Karpas-422 (cell line): ENCODE data around the gene PGP. TPM values are rescaled to one million over a fixed set of nuclear protein-coding genes. Genes with fewer than 3 reads are reported as not detected.

Experiments used
- DNase-seq: peaks from one replicate; pipeline ENCODE4 v3.0.0-alpha.2; 2015
- H2AFZ ChIP-seq: fragments of 200-600 bp; sonication (generic); 2 replicates; pipeline ENCODE4 v1.6.1; 2014; ENCODE audit warnings: antibody characterized with exemption, low read length, mixed read lengths
- H3K27ac ChIP-seq: fragments of 200-600 bp; sonication (generic); 2 replicates; pipeline ENCODE4 v1.5.1; 2014; ENCODE audit warnings: mild to moderate bottlenecking, low read length, moderate library complexity
- H3K27me3 ChIP-seq: fragments of 200-600 bp; sonication (generic); 2 replicates; pipeline ENCODE4 v1.6.1; 2014; ENCODE audit warnings: low read length, mixed read lengths
- H3K36me3 ChIP-seq: fragments of 200-600 bp; sonication (generic); 2 replicates; pipeline ENCODE4 v1.6.1; 2014; ENCODE audit warnings: low read length, mixed read lengths; ENCODE audit not compliant: insufficient read depth
- H3K4me1 ChIP-seq: fragments of 200-600 bp; sonication (generic); 2 replicates; pipeline ENCODE4 v1.6.1; 2014; ENCODE audit warnings: mild to moderate bottlenecking, low read length, mixed read lengths
- H3K4me2 ChIP-seq: fragments of 200-600 bp; sonication (generic); 2 replicates; pipeline ENCODE4 v1.6.1; 2014; ENCODE audit warnings: low read length, low read depth, mild to moderate bottlenecking; ENCODE audit not compliant: poor library complexity, severe bottlenecking
- H3K4me3 ChIP-seq: fragments of 200-600 bp; sonication (generic); 2 replicates; pipeline ENCODE4 v1.5.1; 2014; ENCODE audit warnings: mild to moderate bottlenecking, antibody characterized with exemption, low read length, mixed read lengths
- H3K79me2 ChIP-seq: fragments of 200-600 bp; sonication (generic); 2 replicates; pipeline ENCODE4 v1.6.1; 2014; ENCODE audit warnings: mild to moderate bottlenecking, low read length, mixed read lengths
- H3K9ac ChIP-seq: fragments of 200-600 bp; sonication (generic); 2 replicates; pipeline ENCODE4 v1.6.0; 2014; ENCODE audit warnings: low read length
- H3K9me2 ChIP-seq: fragments of 200-600 bp; sonication (generic), shearing (Covaris generic); replicated peaks from 2 replicates; pipeline ENCODE4 v1.6.0; 2014; ENCODE audit warnings: mild to moderate bottlenecking, low read length, moderate library complexity; ENCODE audit not compliant: insufficient read depth
- H3K9me3 ChIP-seq: fragments of 300-700, 200-600 bp; sonication (generic); 2 replicates; pipeline ENCODE4 v1.6.1; 2014; ENCODE audit warnings: low read length, mixed read lengths
- H4K20me1 ChIP-seq: fragments of 200-600 bp; sonication (generic); 2 replicates; pipeline ENCODE4 v1.6.1; 2014; ENCODE audit warnings: mild to moderate bottlenecking, antibody characterized with exemption, low read length, low read depth; ENCODE audit not compliant: insufficient read depth
- total RNA-seq: library from RNA; depleted of rRNA; stranded (reverse); fragments of >200 nt; shearing (Covaris generic); gene quantifications from 2 replicates; pipeline ENCODE4 v1.2.3, GENCODE V29; 2014; ENCODE audit warnings: low replicate concordance

PGP gene
- total RNA-seq, 1 experiment from 2014 or later = 26.5 TPM

DNA sequence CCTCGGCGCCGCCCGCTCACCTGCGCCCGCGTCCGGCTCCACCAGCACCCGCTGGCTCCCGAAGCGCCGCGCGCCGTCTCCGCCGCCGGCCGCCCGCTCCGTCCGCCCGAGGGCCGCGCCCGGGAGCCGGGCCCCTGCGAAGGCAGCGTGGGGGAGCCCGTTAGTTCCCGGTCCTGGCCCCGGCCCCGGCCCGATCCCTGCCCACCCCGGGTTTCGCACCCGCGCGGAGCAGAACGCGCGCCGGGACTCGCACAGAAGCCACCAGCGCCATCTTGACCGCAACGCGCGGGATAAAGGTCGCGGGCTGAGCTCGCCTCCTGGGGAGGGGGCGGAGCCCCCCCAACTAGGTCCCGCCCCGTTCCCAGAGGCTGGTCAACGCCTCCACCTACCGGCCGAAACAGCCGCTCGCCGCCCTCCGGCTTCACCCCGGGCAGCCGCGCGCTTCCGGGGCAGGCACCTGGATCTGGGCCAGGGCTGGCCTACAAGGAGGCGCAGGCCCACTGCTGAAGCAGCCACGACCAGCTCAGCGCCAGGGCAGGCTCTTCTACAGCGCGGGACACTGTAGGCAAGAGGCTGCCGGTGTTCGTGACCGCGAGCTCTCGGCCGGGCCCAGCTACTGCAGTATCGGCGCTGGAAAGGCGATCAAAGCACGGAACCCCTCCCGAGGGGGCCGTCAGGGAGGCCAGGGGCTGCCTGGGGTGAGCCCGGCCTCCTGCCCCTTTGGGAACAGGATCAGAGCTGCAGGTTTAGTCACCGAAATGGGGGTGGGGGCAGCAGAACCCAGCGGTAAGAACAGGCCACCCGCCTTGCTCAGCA, 36.9 kb upstream of the PGP start, which contains the start of gene ECI1:
Gene ECI1 (minus strand): TSS at position 292 of the 816 bp plus-strand sequence. CDS start 21 bp downstream, at position 271.
- no peaks in the 10 kb centered on the region for H3K27me3 ChIP-seq
- peak; percentile 98 for DNase-seq
- H4K20me1 ChIP-seq = 0 out of 2 replicates have a peak, but pooled peaks cover 4% of the 10 kb centered on the region
- peak within 1 kb of the TSS; percentile 86 for H3K9ac ChIP-seq
- no peaks in the 10 kb centered on the region for H3K9me3 ChIP-seq
- peak within 1 kb of the TSS; percentile 81 for H3K4me2 ChIP-seq
- peaks cover 17% of the 10 kb centered on the region for H3K79me2 ChIP-seq
- H3K36me3 ChIP-seq = peaks cover 12% of the 10 kb centered on the region
- peak within 1 kb of the TSS; percentile 63 for H3K27ac ChIP-seq
- H3K9me2 ChIP-seq = no peaks in the 10 kb centered on the region
- peaks cover 25% of the 10 kb centered on the region for H3K4me1 ChIP-seq
- peak within 1 kb of the TSS; percentile 86 for H3K4me3 ChIP-seq
- H2AFZ ChIP-seq = no peak within 1 kb of the TSS

DNA sequence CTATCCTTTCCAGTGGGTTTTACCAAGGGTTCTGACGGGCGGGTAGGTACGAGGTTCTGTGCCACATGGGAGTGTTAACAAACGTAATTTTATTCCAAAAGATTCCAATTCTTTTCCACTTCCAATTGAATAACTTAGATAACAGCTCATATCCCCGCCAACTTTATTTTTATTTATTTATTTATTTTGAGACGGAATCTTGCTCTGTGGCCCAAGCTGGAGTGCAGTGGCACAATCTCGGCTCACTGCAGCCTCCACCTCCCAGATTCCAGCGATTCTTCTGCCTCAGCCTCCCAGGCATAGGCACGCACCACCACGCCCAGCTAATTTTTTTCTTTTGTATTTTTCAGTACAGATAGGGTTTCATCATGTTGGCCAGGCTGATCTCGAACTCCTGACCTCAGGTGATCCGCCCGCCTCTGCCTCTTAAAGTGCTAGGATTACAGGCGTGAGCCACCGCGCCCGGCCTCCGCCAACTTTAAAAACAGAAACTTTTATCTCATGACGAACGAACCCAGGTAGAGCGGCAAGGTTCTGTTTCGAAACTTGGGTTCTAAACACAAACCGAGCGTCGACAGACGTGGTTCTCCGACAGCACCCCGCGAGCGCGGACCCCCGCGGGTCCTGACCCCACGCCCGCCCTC, 36.1 kb upstream of the PGP start:
- Histone ChIP-seq H3K79me2 (peaks cover 17% of the 10 kb centered on the region), H2AFZ (no peak overlapping the region)
- no peak for DNase-seq

DNA sequence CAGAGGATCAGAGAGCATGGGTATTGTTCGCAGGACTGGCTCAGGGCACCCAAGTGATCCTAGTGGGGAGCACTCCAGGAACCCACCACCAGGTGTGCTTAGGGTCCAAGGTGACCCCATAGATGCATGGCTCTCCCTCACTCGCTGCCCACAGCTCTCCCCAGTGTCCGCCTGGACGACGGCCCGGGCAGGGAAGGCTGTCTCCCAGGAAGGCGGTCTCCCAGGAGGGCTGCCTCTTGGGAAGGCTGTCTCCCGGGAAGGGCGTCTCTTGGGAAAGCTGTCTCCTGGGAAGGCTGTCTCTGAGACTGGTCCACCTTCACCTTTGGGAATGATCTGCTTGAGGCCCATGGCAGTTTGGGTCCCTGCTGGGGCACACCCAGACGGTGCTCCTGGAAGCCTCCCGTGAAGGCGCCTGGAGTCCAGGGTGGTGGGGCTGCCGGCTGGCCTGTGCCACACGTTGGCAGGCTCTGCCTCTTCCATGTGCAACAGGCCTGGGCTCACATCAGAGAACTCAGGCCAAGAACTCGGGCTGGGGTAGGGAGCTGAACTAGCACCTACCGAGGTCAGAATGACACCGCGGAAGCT, 31.8 kb upstream of the PGP start:
- H3K9me3 ChIP-seq = no peaks in the 10 kb centered on the region
- peaks cover 9% of the 10 kb centered on the region for H3K4me1 ChIP-seq
- H3K4me3 ChIP-seq = no peak overlapping the region
- H4K20me1 ChIP-seq = no peaks in the 10 kb centered on the region
- H2AFZ ChIP-seq = no peak overlapping the region
- no peak overlapping the region for H3K4me2 ChIP-seq
- no peak overlapping the region for H3K27ac ChIP-seq
- no peak overlapping the region for H3K9ac ChIP-seq
- H3K27me3 ChIP-seq = no peaks in the 10 kb centered on the region
- no peaks in the 10 kb centered on the region for H3K9me2 ChIP-seq
- no peak for DNase-seq
- H3K36me3 ChIP-seq = peaks cover 9% of the 10 kb centered on the region
- peaks cover 17% of the 10 kb centered on the region for H3K79me2 ChIP-seq

More for the DNA sequence above, 36.1 kb upstream of the PGP start:
- H3K4me3 ChIP-seq = peak overlapping the region; percentile 86
- peak overlapping the region; percentile 86 for H3K9ac ChIP-seq
- peak overlapping the region; percentile 63 for H3K27ac ChIP-seq
- H3K9me3 ChIP-seq = no peaks in the 10 kb centered on the region
- H3K4me2 ChIP-seq = peak overlapping the region; percentile 81
- H3K27me3 ChIP-seq = no peaks in the 10 kb centered on the region
- peaks cover 25% of the 10 kb centered on the region for H3K4me1 ChIP-seq
- no peaks in the 10 kb centered on the region for H3K9me2 ChIP-seq
- 0 out of 2 replicates have a peak, but pooled peaks cover 4% of the 10 kb centered on the region for H4K20me1 ChIP-seq
- H3K36me3 ChIP-seq = peaks cover 9% of the 10 kb centered on the region

DNA sequence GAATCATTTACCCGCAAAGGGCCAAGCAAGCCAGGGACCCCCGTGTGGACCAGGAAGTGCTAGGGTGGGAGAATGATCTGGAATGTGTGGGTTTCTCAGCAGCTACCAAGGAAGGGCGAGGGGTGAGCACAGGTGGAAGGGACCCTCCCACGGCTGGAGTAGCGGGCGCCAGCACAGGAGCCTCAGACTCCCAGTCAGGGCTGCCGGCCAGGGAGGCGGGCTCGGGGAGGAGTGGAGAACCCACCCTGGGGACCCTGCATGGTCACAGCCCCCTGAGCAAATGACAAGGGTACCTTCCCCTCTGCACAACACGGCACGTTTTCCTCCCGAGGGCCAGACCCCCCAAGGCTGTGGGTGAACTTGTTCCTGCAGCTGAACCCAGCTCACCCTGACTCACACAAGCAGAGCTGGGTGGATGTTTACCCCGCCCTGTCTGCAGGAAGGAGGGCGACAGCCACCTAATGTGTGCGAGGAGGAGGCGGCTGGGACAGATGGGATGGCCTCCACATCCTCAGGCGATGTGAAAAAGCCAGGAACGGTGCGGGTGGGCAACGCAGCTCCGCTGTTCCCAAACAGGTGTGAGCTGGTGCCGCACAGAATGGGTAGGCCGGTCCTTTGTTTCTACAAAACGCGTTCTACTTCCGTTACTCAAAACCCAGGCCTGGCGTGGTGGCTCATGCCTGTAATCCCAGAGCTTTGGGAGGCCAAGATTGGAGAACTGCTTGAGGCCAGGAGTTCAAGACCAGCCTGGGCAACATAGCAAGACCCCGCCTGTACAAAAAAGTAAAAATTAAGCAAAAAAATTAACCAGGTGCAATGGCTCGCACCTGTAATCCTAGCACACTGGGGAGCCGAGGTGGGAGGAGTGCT, 30.5 kb upstream of the PGP start:
- peaks cover 9% of the 10 kb centered on the region for H3K36me3 ChIP-seq

DNA sequence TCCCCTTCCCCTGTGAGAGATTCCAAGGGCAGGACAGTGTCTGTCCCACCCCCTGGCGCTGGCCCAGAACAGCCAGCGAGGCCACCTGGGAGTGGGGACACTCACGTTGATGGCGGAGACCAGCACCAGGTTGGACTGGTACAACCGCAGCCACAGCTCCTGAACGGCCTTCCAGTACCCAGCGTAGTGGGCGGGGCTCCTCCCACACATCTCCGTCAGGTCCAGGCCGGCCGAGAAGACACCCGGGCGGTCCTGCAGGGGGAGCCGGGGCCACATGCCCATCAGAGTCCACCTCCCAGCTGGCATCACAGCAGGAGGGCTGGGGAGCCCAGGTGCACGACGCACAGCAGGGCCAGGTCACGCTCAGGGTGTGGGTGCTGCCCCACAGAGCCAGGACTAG, 29.7 kb upstream of the PGP start:
- Histone ChIP-seq H3K9ac (no peak overlapping the region), H3K27ac (no peak overlapping the region), H3K9me2 (no peaks in the 10 kb centered on the region), H2AFZ (no peak overlapping the region), H3K36me3 (peaks cover 9% of the 10 kb centered on the region), H3K4me1 (no peaks in the 10 kb centered on the region), H3K4me3 (no peak overlapping the region), H3K4me2 (no peak overlapping the region), H4K20me1 (no peaks in the 10 kb centered on the region), H3K9me3 (no peaks in the 10 kb centered on the region), H3K79me2 (peaks cover 3% of the 10 kb centered on the region; the same call in 1 of the 2 replicates), H3K27me3 (no peaks in the 10 kb centered on the region)
- DNase-seq = no peak

More for the DNA sequence above, 30.5 kb upstream of the PGP start:
- H3K79me2 ChIP-seq = peaks cover 8% of the 10 kb centered on the region
- no peaks in the 10 kb centered on the region for H3K9me2 ChIP-seq
- no peaks in the 10 kb centered on the region for H4K20me1 ChIP-seq
- DNase-seq = no peak
- no peak overlapping the region for H3K27ac ChIP-seq
- H3K4me2 ChIP-seq = no peak overlapping the region
- no peak overlapping the region for H3K4me3 ChIP-seq
- H2AFZ ChIP-seq = no peak overlapping the region
- no peaks in the 10 kb centered on the region for H3K27me3 ChIP-seq
- no peak overlapping the region for H3K9ac ChIP-seq
- no peaks in the 10 kb centered on the region for H3K9me3 ChIP-seq
- peaks cover 3% of the 10 kb centered on the region for H3K4me1 ChIP-seq

DNA sequence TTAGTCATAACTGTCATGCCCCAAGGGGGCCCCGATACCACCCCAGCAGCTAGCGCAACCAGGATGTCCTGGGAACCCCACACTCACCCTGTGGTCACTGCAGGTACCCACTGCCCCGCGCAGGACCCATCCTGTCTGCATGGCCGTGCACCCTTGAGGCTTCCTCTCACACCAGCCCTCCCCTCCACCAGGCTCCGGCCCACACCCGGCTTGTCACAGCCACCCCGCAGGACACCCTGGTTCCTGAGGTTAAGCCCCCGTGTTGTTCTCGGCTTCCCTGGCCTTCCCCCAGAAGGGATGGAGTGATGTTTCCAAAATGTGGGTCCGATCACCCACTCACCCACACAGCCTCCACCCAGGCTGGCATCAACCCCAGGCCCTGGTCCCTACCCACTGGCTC, 29.1 kb upstream of the PGP start:
- Histone ChIP-seq H3K9me3 (no peaks in the 10 kb centered on the region), H3K27me3 (no peaks in the 10 kb centered on the region), H3K4me1 (no peaks in the 10 kb centered on the region), H3K9ac (no peak overlapping the region), H3K4me2 (no peak overlapping the region), H3K36me3 (peaks cover 9% of the 10 kb centered on the region), H4K20me1 (no peaks in the 10 kb centered on the region), H3K27ac (no peak overlapping the region), H3K9me2 (no peaks in the 10 kb centered on the region), H3K4me3 (no peak overlapping the region), H2AFZ (no peak overlapping the region), H3K79me2 (no peaks in the 10 kb centered on the region)
- no peak for DNase-seq

DNA sequence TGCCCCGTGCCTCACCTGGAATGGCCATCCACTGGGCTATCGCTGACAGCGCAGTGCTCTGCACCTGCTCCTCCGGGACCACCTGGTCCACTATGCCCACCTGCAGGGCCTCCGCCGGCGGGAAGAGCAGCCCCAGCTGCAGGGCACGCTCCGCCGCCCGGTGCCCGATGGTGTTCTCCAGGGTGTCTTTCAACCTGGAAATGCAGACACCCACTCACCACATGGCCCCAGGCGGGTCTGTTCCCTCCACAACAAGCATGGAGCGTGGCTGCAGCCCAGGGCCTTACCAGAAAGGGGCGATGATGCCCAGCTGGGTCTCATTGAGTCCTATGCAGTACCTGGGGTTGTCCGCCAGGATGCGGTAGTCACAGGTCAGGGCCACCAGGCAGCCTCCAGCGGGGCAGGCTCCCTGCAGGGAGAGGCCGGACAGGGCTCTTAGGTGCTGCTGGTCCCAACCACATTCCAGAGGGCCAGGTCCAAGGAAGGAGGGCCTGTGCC, 28.4 kb upstream of the PGP start:
- H3K4me3 ChIP-seq = no peak overlapping the region

More for the DNA sequence above, 28.4 kb upstream of the PGP start:
- H3K79me2 ChIP-seq = no peaks in the 10 kb centered on the region
- H3K27me3 ChIP-seq = no peaks in the 10 kb centered on the region
- DNase-seq = peak; percentile 66
- H3K4me2 ChIP-seq = no peak overlapping the region
- H3K9me3 ChIP-seq = no peaks in the 10 kb centered on the region
- no peak overlapping the region for H3K27ac ChIP-seq
- no peaks in the 10 kb centered on the region for H3K4me1 ChIP-seq
- peaks cover 9% of the 10 kb centered on the region for H3K36me3 ChIP-seq
- H4K20me1 ChIP-seq = no peaks in the 10 kb centered on the region
- no peak overlapping the region for H2AFZ ChIP-seq
- no peak overlapping the region for H3K9ac ChIP-seq
- no peaks in the 10 kb centered on the region for H3K9me2 ChIP-seq
